ENCODE results near the gene ABCC8. TPM values are rescaled to one million over a fixed set of nuclear protein-coding genes. Genes with fewer than 3 reads are reported as not detected.
A peak's percentile ranks its signal among the peaks of the same experiment; 100 is the strongest.

Gene ABCC8
- total RNA-seq, 1 experiment from 2014 or later, result not detected

DNA sequence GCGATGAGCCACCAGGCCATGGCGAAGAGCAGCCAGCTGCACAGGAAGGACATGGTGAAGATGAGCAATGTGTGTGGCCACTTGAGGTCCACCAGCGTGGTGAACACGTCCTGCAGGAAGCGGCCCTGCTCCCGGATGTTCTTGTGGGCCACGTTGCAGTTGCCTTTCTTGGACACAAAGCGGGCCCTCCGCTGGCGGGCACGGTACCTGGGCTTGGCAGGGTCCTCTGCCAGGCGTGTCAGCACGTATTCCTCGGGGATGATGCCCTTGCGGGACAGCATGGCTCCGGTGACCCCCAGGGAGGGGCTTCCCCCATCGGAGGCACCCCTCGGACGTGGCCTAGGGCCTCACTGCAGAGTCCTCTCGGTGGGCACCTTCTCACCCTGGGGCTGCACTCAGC, 88.8 kb downstream of the ABCC8 start:
- no peak for DNase-seq (ENCODE audit: low read depth)

DNA sequence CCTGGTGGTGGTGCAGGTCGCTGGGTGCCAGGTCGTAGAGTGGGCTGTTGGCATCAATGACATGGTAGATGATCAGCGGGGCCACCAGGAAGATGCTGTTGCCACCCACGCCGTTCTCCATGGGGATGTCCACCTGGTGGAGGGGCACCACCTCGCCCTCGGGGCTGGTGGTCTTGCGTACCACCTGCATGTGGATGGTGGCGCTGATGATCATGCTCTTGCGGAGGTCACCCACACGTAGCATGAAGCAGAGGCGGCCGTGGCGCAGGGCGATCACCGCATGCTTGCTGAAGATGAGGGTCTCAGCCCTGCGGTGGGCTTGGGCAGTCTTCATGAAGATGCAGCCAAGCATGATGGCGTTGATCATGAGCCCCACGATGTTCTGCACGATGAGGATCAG, 89.4 kb downstream of the ABCC8 start:
- no peak for DNase-seq (ENCODE audit: low read depth)

DNA sequence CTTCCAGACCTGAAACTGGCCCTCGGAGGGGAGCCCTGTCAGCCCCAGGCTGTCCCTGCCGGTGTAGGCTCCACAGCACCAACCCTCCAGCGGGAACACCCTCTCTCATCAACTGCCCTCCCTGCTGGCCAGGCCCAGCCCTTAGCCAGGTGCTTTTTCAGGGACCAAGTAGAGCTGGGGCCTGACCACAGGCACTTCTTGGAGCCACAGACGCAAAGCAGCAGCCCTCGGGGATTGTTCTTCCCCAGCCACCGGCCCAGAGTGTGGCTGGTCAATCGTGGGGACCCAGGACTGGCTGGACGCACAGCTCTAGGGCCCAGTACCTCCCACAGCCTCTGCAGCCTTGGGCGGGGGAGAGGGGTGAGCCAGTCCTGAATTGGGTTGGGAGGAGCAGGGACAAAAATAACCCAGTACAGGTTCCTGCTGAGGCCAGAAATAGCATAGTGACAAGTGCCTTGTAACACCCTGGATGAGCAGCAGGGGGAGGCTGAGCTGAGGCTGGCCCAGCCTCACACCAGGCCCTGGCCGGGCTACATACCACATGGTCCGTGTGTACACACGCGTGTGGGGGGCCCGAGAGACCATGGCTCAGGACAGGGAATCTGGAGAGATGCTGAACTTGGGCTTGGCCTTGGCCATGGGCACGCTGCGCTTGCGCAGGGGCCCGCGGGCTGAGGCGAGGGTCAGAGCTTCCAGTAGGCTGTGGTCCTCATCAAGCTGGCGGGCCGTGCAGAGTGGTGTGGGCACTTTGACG, 90.1 kb downstream of the ABCC8 start:
- peak; percentile 28 for DNase-seq (ENCODE audit: low read depth)

DNA sequence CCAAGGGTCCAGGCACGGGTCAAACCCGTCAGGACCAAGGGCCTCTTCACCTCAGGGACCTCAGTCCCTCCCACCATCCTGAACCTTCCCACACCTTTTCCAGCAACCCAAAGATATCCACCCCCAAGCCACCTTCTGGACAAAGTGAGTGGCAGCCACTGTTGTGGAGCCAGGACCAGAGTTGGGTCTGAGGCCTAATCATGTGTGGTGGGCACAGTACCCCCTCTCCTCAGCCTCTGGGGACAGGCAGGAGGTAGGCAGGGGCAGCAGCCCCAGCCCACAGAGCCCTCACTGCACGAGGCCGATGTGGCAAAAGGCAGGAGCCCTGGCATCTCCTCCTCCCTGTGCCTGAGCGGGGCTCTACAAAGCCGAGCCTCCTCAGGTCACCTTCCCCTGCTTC, 90.7 kb downstream of the ABCC8 start:
- no peak for DNase-seq (ENCODE audit: low read depth)

DNA sequence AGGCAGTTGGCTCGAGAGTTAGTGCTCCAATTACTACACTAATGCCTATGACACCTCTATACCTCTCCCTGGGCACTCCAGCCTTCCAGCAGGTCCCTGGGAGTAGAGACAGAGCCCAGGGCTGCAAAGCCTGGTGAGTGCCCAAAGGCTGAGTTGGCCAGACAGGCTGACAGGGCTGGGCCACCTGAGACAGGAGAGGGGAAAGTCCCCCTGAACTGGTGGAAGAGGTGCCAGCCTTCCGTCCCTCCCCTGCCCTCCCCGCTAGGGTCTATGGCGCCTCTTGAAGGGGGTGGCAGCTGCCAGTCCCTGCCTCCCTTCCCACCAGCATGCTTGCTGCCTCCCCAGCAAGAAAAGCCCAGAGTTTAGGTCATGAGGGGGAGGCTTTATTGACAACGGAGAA, 91.2 kb downstream of the ABCC8 start:
- no peak for DNase-seq (ENCODE audit: low read depth)

DNA sequence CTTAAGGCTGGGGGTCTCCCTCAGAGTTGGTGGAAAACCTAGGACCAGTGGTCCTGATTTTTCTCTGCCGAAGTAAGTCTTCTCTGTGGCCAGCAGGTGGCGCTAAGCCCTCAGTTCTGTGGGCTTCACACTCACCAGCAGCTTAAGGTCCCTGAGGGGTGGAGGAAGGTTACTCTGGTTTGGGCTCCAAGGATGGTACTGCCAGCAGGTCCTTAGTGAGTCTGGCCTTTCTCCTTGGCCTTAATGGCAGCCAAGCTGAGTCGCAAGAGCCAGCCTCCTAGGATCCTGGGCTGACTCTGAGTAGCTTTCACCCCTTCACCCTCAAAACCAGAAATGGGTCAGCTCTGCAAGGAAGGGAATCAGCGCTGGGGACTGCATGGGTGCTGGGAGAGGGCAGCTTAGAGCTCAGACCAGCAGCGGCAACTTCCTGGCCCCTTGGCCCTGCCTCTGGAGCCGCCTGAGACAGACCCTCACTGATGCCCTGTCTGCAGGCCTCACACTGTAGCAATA, 92.6 kb downstream of the ABCC8 start:
- peak; percentile 46 for DNase-seq (ENCODE audit: low read depth)

DNA sequence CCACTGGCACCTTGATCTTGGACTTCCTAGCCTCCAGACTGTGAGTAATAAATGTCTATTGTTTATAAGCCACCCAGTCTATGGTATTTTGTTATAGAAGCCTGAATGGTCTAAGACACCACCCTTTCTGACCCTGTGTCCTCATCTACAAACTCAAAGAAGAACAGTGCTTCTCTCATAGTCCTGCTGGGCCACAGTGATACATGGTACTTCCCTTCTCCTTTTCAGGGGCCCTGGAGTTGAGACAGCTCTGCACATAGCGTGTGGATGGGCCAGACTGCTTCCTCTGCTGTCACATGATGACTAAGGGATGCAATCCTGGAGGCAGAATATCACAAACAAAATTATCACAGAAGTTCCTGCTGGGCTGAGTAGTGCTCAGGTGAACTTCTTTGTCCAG, 93.2 kb downstream of the ABCC8 start:
- no peak for DNase-seq (ENCODE audit: low read depth)

DNA sequence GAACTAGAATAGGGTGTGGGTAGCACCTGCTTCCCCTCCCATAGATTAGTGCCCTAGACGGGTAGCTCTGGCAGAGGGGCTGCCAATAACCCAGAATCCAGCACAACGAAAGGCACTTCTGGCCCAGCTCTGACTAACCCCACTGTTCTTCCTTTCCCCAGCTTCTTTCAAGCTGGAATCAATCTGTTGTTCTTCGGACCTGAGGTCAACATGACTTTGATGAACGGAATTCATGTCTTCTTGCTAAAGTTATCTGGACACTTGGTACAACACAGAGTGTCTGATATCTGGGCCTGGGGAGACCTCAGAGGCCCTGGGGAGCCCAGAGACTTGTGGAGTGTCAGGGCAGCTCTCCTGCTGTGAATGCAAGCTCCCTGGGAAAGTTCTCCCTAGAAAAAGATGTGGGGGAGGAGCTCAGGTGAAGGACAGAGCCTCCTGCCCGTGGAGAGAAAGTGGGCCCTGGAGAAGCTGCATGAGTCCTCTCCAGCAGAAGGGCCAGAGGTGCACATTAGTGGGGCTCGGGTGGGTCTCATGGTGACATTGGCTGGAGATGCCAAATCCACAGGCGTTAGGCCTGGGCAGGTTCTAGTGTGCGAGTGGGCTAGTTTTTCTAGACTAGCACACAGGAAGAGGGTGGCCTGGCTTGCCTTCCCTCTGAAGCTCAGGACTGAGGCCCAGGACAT, 94.5 kb downstream of the ABCC8 start:
- no peak for DNase-seq (ENCODE audit: low read depth)

DNA sequence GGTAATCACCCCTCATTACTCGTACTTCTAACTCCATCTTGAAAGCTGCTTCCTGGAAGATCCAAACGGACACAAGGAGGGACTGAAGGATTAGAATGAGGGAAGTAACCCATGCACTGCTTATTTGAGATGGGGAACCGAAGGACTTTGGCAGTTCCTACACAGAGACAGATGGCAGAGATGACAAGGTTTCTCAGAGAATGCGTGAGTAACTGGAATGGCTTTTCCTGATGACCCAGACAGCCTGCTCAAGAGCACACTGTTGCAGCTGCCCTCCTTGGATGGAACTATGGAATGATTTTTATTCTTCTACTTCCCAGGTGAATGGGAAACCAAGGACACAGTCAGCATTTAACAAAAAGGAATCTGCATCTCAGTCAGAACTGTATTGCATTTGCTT, 95.5 kb downstream of the ABCC8 start:
- peak; percentile 7 for DNase-seq (ENCODE audit: low read depth)

DNA sequence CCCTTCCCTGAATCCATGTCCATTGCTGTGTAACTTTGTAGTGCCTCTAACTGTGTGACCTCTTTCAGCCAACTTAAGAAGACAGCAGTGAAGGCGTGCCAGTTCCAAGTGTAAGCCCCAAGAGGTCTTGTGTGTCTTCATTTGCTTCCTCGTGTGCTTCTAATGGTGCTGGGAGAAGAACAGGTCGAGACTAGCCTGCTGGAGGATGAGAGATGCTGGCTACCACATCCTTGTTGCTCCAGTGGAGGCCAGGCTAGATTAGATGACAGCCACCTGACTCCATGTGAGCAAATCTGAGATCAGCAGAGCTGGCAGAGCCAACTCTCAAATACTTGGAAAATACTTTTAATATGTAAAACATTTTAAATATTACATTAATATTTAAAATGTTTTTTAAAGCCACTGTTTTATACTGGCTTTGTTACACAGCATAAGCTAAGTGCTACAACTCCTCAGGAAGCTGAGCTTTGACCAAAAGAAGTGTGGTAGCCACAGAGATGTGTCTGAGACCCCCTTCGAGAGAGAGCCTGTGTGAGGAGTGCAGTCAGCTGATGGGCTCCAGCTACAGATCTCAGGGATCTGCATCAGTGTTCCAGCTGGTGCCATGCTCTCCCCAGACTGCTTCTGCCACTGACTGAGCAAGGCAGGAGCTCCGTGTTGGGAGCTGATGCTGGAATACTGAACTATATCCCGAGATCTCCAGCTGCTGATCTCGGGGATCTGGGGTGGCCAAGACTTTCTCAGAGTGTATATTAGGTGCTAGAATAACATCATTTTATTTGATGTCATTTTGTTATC, 97.1 kb downstream of the ABCC8 start:
- no peak for DNase-seq (ENCODE audit: low read depth)

DNA sequence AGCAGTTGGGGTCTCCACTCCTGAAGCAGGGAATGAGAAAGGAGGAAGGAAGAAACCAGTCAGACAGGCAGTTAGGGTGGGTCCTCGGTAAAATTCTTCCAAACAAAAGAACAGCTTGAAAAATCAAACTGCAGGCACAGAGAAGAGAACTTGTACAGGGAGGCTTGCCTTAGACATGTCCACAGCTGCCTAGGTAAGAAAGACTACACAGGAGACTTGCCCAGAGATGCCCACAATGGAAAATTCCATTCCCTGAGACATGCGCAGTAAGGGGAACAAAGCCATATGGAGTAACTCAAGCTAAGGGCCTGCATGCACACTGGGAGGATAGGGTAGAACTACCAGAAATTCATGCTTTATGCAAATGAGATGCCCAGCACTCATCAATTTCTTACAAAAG, 98.0 kb downstream of the ABCC8 start:
- DNase-seq (ENCODE audit: low read depth), result no peak

DNA sequence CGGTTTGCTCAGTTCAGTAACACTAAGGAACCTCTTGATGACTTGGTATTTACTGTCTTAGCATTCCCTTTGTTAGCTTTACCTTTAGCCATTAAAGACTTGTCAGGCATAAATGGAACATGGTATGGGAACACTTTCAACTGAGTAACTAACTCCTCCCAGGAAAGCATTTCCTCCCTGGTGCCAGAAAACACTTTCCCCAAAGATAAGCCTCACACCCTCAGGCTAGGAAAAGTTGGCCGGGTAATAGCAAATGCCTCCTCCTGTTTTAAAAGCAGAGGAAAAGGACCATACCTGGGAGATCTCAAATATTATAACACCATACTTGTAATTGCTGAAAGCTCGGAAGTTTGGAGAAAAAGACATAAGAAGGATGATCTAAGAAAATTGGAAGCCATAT, 100.2 kb downstream of the ABCC8 start:
- DNase-seq (ENCODE audit: low read depth), result no peak

DNA sequence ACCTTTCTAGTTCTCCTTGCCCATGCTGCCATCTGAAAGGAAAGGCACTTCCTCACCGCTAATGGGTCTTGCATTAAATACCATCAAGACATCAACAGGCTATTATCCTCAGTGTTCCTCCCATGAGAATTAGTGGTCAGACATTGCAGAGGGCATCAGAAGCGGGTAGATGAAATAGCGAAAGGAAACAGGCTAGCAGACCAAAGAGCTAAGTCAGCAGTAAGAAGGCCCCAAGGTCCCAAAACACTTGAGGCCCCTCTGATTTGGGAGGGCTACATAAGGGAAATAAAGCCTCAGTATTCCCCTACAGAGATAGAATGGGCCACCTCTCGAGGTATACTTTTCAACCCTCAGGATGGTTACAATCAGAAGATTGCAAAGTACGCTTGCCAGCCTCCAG, 101.1 kb downstream of the ABCC8 start:
- no peak for DNase-seq (ENCODE audit: low read depth)

DNA sequence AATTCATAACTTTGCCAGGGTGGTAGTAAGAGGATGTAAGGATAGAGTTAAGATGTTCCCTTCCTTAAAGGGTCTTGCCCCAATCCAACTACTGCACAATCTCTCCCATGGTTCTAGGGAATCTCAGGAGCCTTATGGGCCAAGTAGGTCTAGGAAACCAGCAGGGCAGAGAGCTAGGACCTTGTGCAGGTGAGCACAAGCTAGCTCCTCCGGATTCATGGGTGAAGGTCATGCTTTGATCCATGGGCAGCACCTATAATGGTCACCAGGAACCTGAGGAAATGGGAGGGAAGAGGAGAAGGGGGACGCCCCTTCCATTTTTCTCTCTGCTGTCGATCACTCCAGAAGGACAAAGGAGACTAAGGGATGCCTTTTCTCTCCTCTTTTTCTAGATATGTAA, 105.0 kb downstream of the ABCC8 start:
- DNase-seq (ENCODE audit: low read depth), result no peak

DNA sequence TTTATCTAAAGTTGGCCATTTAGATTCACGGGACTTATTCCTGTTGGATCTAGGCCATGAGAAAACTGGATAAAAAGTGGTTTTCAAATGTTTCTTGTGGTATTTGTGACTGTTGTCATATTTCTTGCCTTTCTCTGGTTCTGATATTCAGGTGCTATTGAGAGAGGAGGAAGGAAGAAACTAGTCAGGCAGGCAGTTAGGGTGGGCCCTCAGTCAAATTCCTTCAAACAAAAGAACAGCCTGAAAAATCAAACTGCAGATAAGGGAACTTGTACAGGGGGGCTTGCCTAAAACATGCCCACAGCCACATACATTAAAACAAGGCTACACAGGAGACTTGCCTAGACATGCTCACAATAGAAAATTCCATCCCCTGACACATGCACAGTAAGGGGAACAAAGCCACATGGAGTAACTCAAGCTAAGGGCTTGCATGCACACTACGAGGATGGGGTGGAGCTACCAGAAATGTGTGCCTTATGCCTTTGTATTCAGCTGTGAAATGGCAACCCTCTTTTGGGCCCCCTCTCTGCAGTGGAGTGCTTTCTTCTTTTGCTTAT, 106.9 kb downstream of the ABCC8 start:
- DNase-seq (ENCODE audit: low read depth), result no peak

DNA sequence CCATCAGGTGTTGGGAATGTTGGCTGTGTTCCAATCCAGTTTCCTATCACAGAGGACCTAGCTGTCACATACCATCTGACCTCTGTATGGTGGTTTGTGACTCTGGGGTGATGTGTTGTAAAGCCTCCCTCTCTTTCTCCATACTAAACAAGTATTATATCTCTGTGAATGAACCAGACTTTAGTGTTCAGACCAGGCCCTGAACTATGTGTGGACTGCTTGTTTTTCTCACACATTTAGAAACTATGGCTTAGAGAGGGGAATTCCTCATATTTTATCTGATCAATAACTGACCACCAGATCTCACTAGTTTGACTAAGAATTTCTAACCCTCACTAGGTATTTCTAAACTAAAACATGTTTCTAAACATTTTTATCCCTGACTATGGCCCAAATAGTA, 107.6 kb downstream of the ABCC8 start:
- no peak for DNase-seq (ENCODE audit: low read depth)

DNA sequence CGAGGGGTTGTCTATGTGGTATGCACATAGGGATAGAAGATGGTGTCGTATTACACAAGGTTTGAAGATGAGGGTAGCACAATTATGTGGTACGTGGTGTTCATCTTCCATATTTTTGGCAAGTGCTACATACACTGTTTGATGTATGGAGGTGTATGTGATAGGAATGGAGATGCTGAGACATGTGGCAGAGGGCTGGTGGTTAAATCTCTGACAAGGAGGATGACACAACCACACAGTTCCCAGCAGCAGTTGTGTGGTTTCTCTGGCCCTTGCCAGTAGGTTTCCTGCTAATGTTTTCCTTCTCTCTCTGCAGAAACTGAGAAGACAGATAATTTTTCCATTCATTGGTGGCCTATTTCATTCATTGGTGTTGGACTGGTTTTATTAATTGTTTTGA, 108.1 kb downstream of the ABCC8 start:
- DNase-seq (ENCODE audit: low read depth), result no peak

DNA sequence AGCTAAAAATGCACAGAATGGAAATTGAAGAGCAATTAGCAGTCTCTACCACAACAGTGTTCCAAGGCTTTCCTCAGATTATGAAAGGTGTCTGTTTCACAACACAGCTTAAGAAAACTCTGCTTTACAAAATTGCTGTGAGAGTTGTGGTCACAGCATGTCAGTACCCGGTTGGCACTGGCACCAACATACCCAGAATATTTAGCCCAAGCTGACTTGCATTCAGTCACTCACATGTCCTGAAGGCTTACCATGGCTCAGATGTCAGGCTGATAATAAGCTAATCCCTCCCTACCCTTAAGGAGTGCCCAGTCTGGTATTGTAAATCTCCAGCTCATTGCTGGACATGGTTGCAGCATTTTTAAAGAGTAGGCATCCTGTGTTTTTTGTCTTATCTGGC, 110.2 kb downstream of the ABCC8 start:
- no peak for DNase-seq (ENCODE audit: low read depth)

DNA sequence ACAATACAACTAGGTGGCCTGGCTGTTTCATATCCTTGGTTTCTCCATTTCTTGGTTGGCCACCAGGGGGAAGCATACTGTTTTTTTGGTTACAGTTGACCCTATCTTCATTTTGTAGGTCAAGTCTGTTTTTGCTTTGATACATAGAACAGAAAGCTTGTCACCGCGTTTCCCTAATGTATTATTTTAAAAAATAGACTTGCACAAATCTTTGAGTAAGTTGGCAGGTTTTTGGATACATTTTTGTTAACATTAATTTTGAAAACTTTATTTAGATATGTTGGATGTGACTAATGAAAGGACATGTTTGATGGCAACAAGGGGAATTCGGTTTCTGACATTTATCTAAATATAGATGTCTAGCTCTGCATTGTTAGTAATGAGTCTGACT, 122.0 kb downstream of the ABCC8 start:
- peak; percentile 70 for DNase-seq (ENCODE audit: low read depth)

DNA sequence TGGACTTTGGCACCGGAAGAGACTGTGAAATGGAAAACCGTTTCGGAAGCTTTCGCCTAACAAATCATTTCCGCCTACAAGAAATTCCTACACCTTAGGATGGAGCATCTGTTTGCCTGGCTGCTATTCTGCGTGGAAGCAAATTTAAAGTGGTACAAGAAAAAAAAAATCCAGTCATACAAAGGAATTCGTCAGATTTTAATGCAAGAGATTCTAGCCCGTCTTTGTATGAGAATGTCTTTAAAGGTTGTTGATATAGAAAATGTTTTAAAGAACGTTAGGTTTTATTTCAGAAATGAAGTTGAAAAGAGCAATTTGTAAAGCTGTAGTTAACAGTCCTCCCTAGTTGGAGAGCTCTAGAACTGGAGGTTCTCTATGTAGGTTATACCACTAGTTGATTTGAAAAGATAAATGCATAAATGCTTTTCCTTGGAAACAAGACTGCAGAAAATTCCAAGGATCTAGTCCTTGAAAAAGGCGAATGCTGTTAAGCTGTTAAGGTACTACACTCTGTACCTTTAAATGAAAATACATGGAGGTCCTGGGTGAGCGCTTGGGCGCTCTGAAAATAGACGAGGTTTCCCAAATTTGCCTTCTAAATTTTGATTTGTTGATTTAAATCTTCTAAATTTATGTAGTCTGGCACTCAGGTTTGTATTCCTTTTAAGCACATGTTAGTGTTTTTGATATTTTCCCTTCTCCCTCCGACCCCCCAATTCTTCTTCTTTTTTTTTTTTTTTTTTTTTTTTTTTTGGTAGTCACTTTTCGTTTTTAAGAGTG, 122.6 kb downstream of the ABCC8 start:
- DNase-seq (ENCODE audit: low read depth), result peak; percentile 38
